Activated naive CD8-positive, alpha-beta T cell treated with anti-CD3 and anti-CD28 coated beads for 36 hours (primary cell): ENCODE data around the gene ICOSLG. TPM values are rescaled to one million over a fixed set of nuclear protein-coding genes. Genes with fewer than 3 reads are reported as not detected.
"Not testable (repeated sequence)": the region's sequence is repeated elsewhere in the genome, so short reads cannot be mapped to it uniquely, and the experiment has no call there.

Experiments used
- DNase-seq: peaks from one replicate; pipeline ENCODE4 v3.0.0; 2021
- H3K27ac Mint-ChIP-seq: one replicate; pipeline ENCODE4 v1.8.0; 2022; ENCODE audit warnings: mild to moderate bottlenecking, moderate library complexity, mixed read lengths
- H3K27me3 Mint-ChIP-seq: one replicate; pipeline ENCODE4 v1.8.0; 2022; ENCODE audit warnings: mild to moderate bottlenecking, mixed read lengths
- H3K36me3 Mint-ChIP-seq: one replicate; pipeline ENCODE4 v1.8.0; 2021; ENCODE audit warnings: mild to moderate bottlenecking, mixed read lengths
- H3K4me1 Mint-ChIP-seq: one replicate; pipeline ENCODE4 v1.8.0; 2021; ENCODE audit warnings: mixed read lengths
- H3K4me3 Mint-ChIP-seq: one replicate; pipeline ENCODE4 v1.8.0; 2022; ENCODE audit warnings: mild to moderate bottlenecking, moderate library complexity, mixed read lengths
- H3K9me3 Mint-ChIP-seq: one replicate; pipeline ENCODE4 v1.8.0; 2022; ENCODE audit warnings: mixed read lengths
- total RNA-seq, 2 experiments: library from RNA; stranded (reverse); gene quantifications; one replicate each; pipeline ENCODE4 v1.2.3, GENCODE V29; 2021

The ICOSLG gene
- total RNA-seq, 2 experiments from 2014 or later: 0.92 to 1.2 TPM

DNA sequence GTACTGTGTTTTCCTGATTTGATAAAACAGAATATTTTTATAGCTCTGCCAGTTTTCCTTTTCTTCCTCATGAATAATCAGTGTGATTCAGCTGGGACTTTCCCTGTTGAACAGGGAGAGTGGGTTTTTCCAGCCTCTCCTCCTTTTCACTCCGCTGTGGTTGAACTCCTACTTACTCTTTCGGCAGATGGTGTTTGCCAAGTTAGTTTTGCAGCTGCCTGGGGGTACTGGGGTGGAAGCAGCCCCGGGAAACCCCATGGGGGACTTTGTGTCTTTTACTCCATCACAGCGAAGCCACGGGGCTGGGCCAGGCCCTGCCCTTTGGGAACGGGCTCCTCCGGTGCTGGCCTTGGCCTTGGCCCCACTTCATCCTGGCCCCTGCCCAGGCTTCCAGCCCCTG, 55.9 kb downstream of the ICOSLG start:
- H3K4me1 Mint-ChIP-seq, DNase-seq, H3K9me3 Mint-ChIP-seq, H3K4me3 Mint-ChIP-seq, H3K27me3 Mint-ChIP-seq, H3K27ac Mint-ChIP-seq, H3K36me3 Mint-ChIP-seq: not testable (repeated sequence)

GRCh38 chr21:44182202-44182601, 58.5 kb downstream of the ICOSLG start:
- H3K9me3 Mint-ChIP-seq, H3K4me1 Mint-ChIP-seq, H3K4me3 Mint-ChIP-seq, DNase-seq, H3K27me3 Mint-ChIP-seq, H3K27ac Mint-ChIP-seq, H3K36me3 Mint-ChIP-seq: not testable (repeated sequence)

DNA sequence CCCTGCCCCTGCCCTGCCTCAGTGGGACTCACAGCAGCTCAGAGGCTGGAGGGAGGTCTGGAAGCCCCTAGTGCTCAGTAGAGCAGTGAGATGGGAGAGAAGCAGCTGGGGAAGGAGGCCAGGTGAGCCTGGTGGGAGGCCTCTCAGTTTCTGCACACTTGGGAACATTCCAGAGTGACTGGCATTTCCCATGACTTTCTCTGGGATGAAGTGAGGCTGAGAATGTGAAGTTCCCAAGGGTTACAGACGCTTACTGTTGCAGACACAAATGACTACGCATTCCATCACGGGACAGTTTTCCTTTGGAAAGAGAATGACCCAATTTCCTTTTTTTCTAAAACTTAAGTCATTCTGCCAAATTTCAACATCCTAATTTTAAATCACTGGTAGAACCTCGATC, 59.2 kb downstream of the ICOSLG start:
- not testable (repeated sequence) for H3K4me1 Mint-ChIP-seq, H3K36me3 Mint-ChIP-seq, DNase-seq, H3K4me3 Mint-ChIP-seq, H3K9me3 Mint-ChIP-seq, H3K27me3 Mint-ChIP-seq, H3K27ac Mint-ChIP-seq

GRCh38 chr21:44176127-44176526, 64.6 kb downstream of the ICOSLG start:
- H3K27ac Mint-ChIP-seq, H3K4me1 Mint-ChIP-seq, H3K4me3 Mint-ChIP-seq, DNase-seq, H3K27me3 Mint-ChIP-seq, H3K9me3 Mint-ChIP-seq, H3K36me3 Mint-ChIP-seq: not testable (repeated sequence)

- not testable (repeated sequence) for DNase-seq, H3K27me3 Mint-ChIP-seq
Observed at GRCh38 chr21:44175189-44175588, 65.6 kb downstream of the ICOSLG start.

More at GRCh38 chr21:44175189-44175588, 65.6 kb downstream of the ICOSLG start:
- H3K36me3 Mint-ChIP-seq, H3K9me3 Mint-ChIP-seq, H3K27ac Mint-ChIP-seq, H3K4me1 Mint-ChIP-seq, H3K4me3 Mint-ChIP-seq: not testable (repeated sequence)

Other genes starting within 250 kb of the ICOSLG start
- gene TRAPPC10, start 228.6 kb downstream of the ICOSLG start, total RNA-seq: 10 to 100 TPM; 42.4 to 44.4 TPM
- gene PWP2, start 133.5 kb downstream of the ICOSLG start, total RNA-seq: 10 to 100 TPM; 12.7 to 14.5 TPM
- 1 to 10 TPM; 6.9 to 7.4 TPM for gene GATD3, start 107.3 kb downstream of the ICOSLG start, total RNA-seq
- not detected for gene DNMT3L, start 21.0 kb upstream of the ICOSLG start, total RNA-seq
- gene AIRE, start 44.9 kb upstream of the ICOSLG start, total RNA-seq: not detected
- gene PFKL, start 59.1 kb upstream of the ICOSLG start, total RNA-seq: 100 to 1,000 TPM; 150 to 154 TPM
- gene CFAP410, start 98.4 kb upstream of the ICOSLG start, total RNA-seq: 10 to 100 TPM; 14.0 to 14.8 TPM
- gene TRPM2, start 112.7 kb upstream of the ICOSLG start, total RNA-seq: 1 to 10 TPM; 2.9 to 3.7 TPM
- 1 to 10 TPM; 1.8 to 1.9 TPM for gene LRRC3, start 214.6 kb upstream of the ICOSLG start, total RNA-seq